Right lobe of liver (tissue), 6 donors: Measurements from ENCODE around the gene PIGA. TPM values are rescaled to one million over a fixed set of nuclear protein-coding genes. Genes with fewer than 3 reads are reported as not detected.

Source experiments
- ATAC-seq, 4 donors: fragments of 200-7000 bp; cut with Tn5 transposase; one replicate each; pipeline ENCODE4 v1.9.1; 2020; ENCODE audit warnings: mild to moderate bottlenecking in 4 of 4, moderate library complexity in 4 of 4
- DNase-seq, 3 donors: peaks; one replicate each; pipeline ENCODE4 v3.0.0-alpha.2; 2020
- H3K27ac ChIP-seq, 3 donors: fragments of 200-600 bp; one replicate each; pipeline ENCODE4 v1.8.0; 2022
- H3K27me3 ChIP-seq, 2 donors: fragments of 200-600 bp; one replicate each; pipeline ENCODE4 v1.8.0; 2022
- H3K36me3 ChIP-seq, 4 donors: fragments of 200-600 bp; sonication (generic) in 1 of 4; one replicate each; pipeline versions ENCODE4 v1.5.1 to v1.8.0; 2017 to 2022; ENCODE audit warnings: control low read depth in 1 of 4
- H3K4me1 ChIP-seq, 4 donors: fragments of 200-600 bp; sonication (generic) in 1 of 4; one replicate each; pipeline versions ENCODE4 v1.5.1 to v1.8.0; 2017 to 2022; ENCODE audit warnings: control low read depth in 1 of 4
- H3K4me3 ChIP-seq, 3 donors: fragments of 200-600 bp; one replicate each; pipeline ENCODE4 v1.8.0; 2022
- H3K9me3 ChIP-seq, 4 donors: fragments of 200-600 bp; sonication (generic) in 1 of 4; one replicate each; pipeline versions ENCODE4 v1.5.1 to v1.8.0; 2017 to 2022; ENCODE audit warnings: control low read depth in 1 of 4
- POLR2A ChIP-seq: fragments of 450-650 bp; IDR thresholded peaks from one replicate; pipeline ENCODE4 v1.6.1; 2017; ENCODE audit warnings: antibody characterized with exemption, mild to moderate bottlenecking
- WGBS: methylation state at CpG from one replicate; pipeline ENCODE4 v1.1.6; 2018; ENCODE audit warnings: low coverage, low lambda C conversion rate; ENCODE audit not compliant: insufficient coverage; ENCODE audit errors: missing lambda C conversion rate; 5-methylcytosine and 5-hydroxymethylcytosine counted together
- intact Hi-C, 2 donors: fragments of 100-400 bp; cut with DNase I; formaldehyde crosslinking; loops; one replicate each; pipeline versions ENCODE4 v1.11.2 to v1.14.1; 2022
- total RNA-seq, 6 experiments: library from RNA; depleted of rRNA in 2 of 6; stranded (reverse); fragments of >200 nt in 2 of 6; fragmentation: NEBNext Ultra II Directional in 3 of 6; extraction: Animal tissue kit (Norgen Biotek cat#: 25700) in 3 of 6; gene quantifications; one replicate each; pipeline versions ENCODE4 v1.1.0 to v1.2.4, GENCODE V29; 2016 to 2023
- TF ChIP-seq, protein P1 (sequence below), 4 donors: fragments of 200-600 bp in 3 of 4; fragments of 450-650 bp in 1 of 4; IDR thresholded peaks; one replicate each; pipeline versions ENCODE4 v1.5.1 to v1.8.0; 2016 to 2022; ENCODE audit warnings: antibody characterized with exemption in 4 of 4, mild to moderate bottlenecking in 2 of 4
- donor health status: DM: no; HTN: yes; CAD: no.
- donor health status: DM: no; HTN: no; CAD: no.
- donor health status: DM: no; HTN: no; CAD: no.
- donor health status: DM: no; HTN: yes; CAD: no.
- donor health status: DM: no; HTN: yes; CAD: no.

PIGA gene
- total RNA-seq, 6 experiments from 2014 or later = 4.8 to 12.5 (median 7.3) TPM

DNA sequence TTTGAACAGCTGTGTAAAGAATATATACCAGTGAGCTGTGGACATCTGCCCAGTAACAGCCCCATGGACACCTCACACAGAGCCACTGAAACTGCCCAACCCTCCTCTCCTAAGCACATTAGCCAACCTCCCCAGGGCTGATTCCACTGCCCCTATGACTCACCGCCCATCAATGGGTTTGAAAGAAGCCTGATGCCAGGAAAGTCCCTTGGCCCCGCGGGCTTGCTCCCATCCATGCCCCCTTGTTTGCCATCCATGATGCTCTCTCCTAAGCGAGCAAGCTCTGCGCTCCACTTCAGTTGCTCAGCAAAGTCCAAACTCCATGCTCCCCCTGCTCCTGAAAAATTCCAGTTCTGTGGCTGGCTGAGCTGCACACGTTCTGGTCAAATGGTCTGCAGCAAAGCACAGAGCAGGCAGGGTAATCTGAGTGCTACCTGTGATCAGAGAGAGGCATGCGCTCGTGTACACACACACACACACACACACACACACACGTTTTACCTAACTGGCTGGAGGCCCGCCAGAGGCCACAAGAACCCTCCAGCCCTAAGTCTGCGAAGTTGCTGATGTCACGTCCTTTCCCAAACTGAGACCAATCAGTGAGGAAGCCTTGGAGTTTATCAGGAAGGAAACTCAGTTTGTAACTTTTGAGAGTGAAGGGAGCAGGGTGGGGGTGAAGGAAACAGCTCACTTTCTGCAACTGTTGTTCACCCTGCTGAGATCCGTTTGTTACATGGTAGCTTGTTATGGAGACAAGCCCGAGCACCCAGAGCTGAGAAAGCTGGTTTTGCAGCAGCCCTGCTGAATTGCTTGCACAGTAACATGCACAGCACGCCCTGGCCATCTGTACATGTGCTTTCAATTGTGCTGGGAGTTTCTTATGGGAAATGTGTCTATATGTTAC, 65.5 kb downstream of the PIGA start, which contains the start of gene ASB9:
ASB9 (minus strand) TSS at position 466 of the 904 bp plus-strand sequence; CDS start at position 257, 209 bp downstream.
- Histone ChIP-seq H3K36me3 (no peaks in the 10 kb centered on the region), H3K9me3 (no peaks in the 10 kb centered on the region), H3K4me1 (peaks cover 0 to 13% (median 5%) of the 10 kb centered on the region in 4 donors), H3K4me3 (peak within 1 kb of the TSS in 2 of 3 donors; percentile 11 to 41), H3K27ac (peak within 1 kb of the TSS; percentile 29 to 89 (median 82)), H3K27me3 (no peaks in the 10 kb centered on the region)
- intact Hi-C loops = no loop called here
- peak; percentile 71 to 84 (median 83) for DNase-seq
- peak; percentile 80 to 92 (median 89) for ATAC-seq
- 21% methylated on average over 11 of the region's 15 CpGs for WGBS
- TF ChIP-seq POLR2A = peak; percentile 55
- TF ChIP-seq, protein P1, sequence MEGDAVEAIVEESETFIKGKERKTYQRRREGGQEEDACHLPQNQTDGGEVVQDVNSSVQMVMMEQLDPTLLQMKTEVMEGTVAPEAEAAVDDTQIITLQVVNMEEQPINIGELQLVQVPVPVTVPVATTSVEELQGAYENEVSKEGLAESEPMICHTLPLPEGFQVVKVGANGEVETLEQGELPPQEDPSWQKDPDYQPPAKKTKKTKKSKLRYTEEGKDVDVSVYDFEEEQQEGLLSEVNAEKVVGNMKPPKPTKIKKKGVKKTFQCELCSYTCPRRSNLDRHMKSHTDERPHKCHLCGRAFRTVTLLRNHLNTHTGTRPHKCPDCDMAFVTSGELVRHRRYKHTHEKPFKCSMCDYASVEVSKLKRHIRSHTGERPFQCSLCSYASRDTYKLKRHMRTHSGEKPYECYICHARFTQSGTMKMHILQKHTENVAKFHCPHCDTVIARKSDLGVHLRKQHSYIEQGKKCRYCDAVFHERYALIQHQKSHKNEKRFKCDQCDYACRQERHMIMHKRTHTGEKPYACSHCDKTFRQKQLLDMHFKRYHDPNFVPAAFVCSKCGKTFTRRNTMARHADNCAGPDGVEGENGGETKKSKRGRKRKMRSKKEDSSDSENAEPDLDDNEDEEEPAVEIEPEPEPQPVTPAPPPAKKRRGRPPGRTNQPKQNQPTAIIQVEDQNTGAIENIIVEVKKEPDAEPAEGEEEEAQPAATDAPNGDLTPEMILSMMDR (IDR thresholded peaks at IDR 0.05) = no peak

Other genes starting within 250 kb of the PIGA start
- gene ASB9, start 65.4 kb downstream of the PIGA start, total RNA-seq = 1 to 10 TPM; 1.3 to 7.4 (median 3.5) TPM
- gene ASB11, start 19.9 kb downstream of the PIGA start, total RNA-seq = not detected
- gene VEGFD, start 48.9 kb upstream of the PIGA start, total RNA-seq = under 1 TPM; 0.22 to 0.49 (median 0.33) TPM
- 10 to 100 TPM; 13.3 to 42.1 (median 23.1) TPM for gene PIR, start 157.8 kb upstream of the PIGA start, total RNA-seq
- gene BMX, start 165.3 kb upstream of the PIGA start, total RNA-seq = 1 to 10 TPM in 1 of 6 experiments, under 1 TPM in 5; 0.33 to 1.7 (median 0.45) TPM